Glutamatergic neuron (in vitro differentiated cells): ENCODE results near the gene UNC5C. TPM values are rescaled to one million over a fixed set of nuclear protein-coding genes. Genes with fewer than 3 reads are reported as not detected.

Experiments used
- DNase-seq: peaks from one replicate; pipeline ENCODE4 v3.0.0; 2022
- H3K27ac Mint-ChIP-seq: one replicate; pipeline ENCODE4 v1.8.0; 2020; ENCODE audit warnings: mild to moderate bottlenecking, mixed read lengths, inconsistent platforms; ENCODE audit not compliant: unreplicated experiment
- H3K27me3 Mint-ChIP-seq: one replicate; pipeline ENCODE4 v1.8.0; 2020; ENCODE audit warnings: mild to moderate bottlenecking, moderate library complexity, mixed read lengths, inconsistent platforms; ENCODE audit not compliant: unreplicated experiment
- H3K36me3 Mint-ChIP-seq: one replicate; pipeline ENCODE4 v1.8.0; 2020; ENCODE audit warnings: mild to moderate bottlenecking, mixed read lengths, inconsistent platforms; ENCODE audit not compliant: unreplicated experiment
- H3K4me1 Mint-ChIP-seq: one replicate; pipeline ENCODE4 v1.8.0; 2020; ENCODE audit warnings: mild to moderate bottlenecking, low read depth, mixed read lengths, inconsistent platforms; ENCODE audit not compliant: unreplicated experiment
- H3K4me3 Mint-ChIP-seq: one replicate; pipeline ENCODE4 v1.8.0; 2020; ENCODE audit warnings: mild to moderate bottlenecking, mixed read lengths, inconsistent platforms; ENCODE audit not compliant: unreplicated experiment
- H3K9me3 Mint-ChIP-seq: one replicate; pipeline ENCODE4 v1.8.0; 2020; ENCODE audit warnings: mild to moderate bottlenecking, moderate library complexity, mixed read lengths, inconsistent platforms; ENCODE audit not compliant: unreplicated experiment
- CTCF ChIP-seq: fragments of 200-600 bp; sonication (generic); IDR thresholded peaks from one replicate; pipeline ENCODE4 v1.5.0; 2021; ENCODE audit not compliant: partially characterized antibody, unreplicated experiment
- total RNA-seq: library from RNA; stranded (reverse); fragmentation: NEBNext Ultra II Directional; extraction: Animal tissue kit (Norgen Biotek cat#: 25700); gene quantifications from one replicate; pipeline ENCODE4 v1.2.1, GENCODE V29; 2021; ENCODE audit not compliant: unreplicated experiment

UNC5C gene
- total RNA-seq, 1 donor from 2014 or later: 41.2 TPM

GRCh38 chr4:95550115-95550987 is 1.6 kb upstream of the UNC5C start:
- H3K27me3 Mint-ChIP-seq: peaks cover 14% of the 10 kb centered on the region
- H3K27ac Mint-ChIP-seq: peak overlapping the region; percentile 60

GRCh38 chr4:95549246-95550114 is 707 bp upstream of the UNC5C start:
- H3K27me3 Mint-ChIP-seq: peaks cover 14% of the 10 kb centered on the region
- no peak for TF ChIP-seq CTCF
- peak; percentile 76 for DNase-seq
- H3K4me1 Mint-ChIP-seq: peaks cover 40% of the 10 kb centered on the region
- H3K9me3 Mint-ChIP-seq: peaks cover 16% of the 10 kb centered on the region
- H3K27ac Mint-ChIP-seq: peak overlapping the region; percentile 82
- no peaks in the 10 kb centered on the region for H3K36me3 Mint-ChIP-seq
- peak overlapping the region; percentile 92 for H3K4me3 Mint-ChIP-seq

More at GRCh38 chr4:95550115-95550987, 1.6 kb upstream of the UNC5C start:
- H3K4me3 Mint-ChIP-seq: peak overlapping the region; percentile 92
- no peak for TF ChIP-seq CTCF
- H3K9me3 Mint-ChIP-seq: peaks cover 16% of the 10 kb centered on the region
- peaks cover 37% of the 10 kb centered on the region for H3K4me1 Mint-ChIP-seq
- no peaks in the 10 kb centered on the region for H3K36me3 Mint-ChIP-seq
- DNase-seq: no peak

GRCh38 chr4:95547715-95548471 is 880 bp downstream of the UNC5C start:
- peak; percentile 42 for DNase-seq
- H3K36me3 Mint-ChIP-seq: no peaks in the 10 kb centered on the region
- peak overlapping the region; percentile 92 for H3K4me3 Mint-ChIP-seq
- H3K9me3 Mint-ChIP-seq: peaks cover 18% of the 10 kb centered on the region
- TF ChIP-seq CTCF: no peak
- H3K4me1 Mint-ChIP-seq: peaks cover 33% of the 10 kb centered on the region
- peaks cover 15% of the 10 kb centered on the region for H3K27me3 Mint-ChIP-seq
- peak overlapping the region; percentile 86 for H3K27ac Mint-ChIP-seq

GRCh38 chr4:95546866-95547714 is 1.7 kb downstream of the UNC5C start:
- peak; percentile 61 for DNase-seq
- H3K4me3 Mint-ChIP-seq: peak overlapping the region; percentile 92
- H3K36me3 Mint-ChIP-seq: no peaks in the 10 kb centered on the region
- peaks cover 16% of the 10 kb centered on the region for H3K27me3 Mint-ChIP-seq
- no peak for TF ChIP-seq CTCF
- H3K27ac Mint-ChIP-seq: peak overlapping the region; percentile 86
- H3K4me1 Mint-ChIP-seq: peaks cover 31% of the 10 kb centered on the region
- peaks cover 18% of the 10 kb centered on the region for H3K9me3 Mint-ChIP-seq
